Measurements from ENCODE around the gene PCDH1.

PCDH1 gene

DNA sequence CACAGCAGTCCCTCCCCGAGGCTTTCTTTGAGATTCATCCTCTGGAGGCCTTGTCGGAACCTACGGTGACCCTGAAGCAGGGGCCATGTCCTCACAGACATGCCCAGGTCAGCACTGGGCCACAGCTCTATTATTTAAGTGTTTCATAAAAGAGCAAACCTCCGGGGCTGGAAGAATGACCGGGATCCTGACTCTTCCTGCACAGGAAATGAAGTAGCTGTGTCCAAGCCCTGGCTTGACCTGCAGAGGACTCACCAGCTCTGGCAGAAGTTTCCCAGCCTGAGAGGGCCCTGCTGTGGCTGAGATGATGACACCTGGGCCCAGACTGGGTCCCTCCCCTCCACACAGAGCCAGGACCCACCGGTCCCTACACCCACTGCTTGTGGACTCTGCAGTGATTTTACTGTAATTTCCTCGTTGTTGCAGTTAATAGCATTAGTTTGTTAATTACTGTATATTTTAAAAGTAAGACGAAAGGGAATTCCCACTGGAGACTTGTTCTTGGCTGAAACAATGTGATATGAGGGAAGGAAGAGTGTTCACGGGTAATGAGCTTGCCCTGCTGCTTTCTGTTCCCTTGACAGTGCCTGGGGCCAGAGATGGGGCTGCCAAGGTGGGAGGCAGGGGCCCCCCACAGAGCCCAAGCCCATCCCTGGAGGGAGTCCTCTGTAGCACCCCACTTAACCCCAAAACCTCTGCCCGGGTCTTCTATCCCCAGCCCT, 72.2 kb downstream of the PCDH1 start:
- DNase-seq = no peak

DNA sequence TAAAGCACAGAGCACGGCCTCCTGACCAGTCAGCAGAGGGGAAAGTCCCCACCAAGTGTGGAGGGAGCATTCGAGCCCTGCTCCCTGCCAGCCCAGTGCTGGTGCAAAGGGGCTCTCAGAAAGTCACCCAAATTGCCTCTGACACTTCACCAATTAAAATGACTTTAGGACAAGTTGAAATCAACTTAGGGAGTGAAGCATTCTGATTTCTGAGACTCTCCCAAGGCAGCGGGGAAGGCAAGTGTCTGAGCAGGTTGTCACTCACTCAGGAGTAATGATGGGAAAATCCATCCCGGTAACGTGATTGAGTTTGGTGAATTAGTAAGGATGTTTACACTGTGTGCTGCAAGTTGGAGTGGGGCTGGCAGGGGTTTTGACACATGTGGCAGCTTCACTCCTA, 73.7 kb downstream of the PCDH1 start:
- no peak for DNase-seq
